NCI-H226 (cell line): Measurements from ENCODE around the gene IFI27L1.

Experiments
- DNase-seq: peaks from one replicate; pipeline ENCODE4 v3.0.0-alpha.2; 2015

The IFI27L1 gene

DNA sequence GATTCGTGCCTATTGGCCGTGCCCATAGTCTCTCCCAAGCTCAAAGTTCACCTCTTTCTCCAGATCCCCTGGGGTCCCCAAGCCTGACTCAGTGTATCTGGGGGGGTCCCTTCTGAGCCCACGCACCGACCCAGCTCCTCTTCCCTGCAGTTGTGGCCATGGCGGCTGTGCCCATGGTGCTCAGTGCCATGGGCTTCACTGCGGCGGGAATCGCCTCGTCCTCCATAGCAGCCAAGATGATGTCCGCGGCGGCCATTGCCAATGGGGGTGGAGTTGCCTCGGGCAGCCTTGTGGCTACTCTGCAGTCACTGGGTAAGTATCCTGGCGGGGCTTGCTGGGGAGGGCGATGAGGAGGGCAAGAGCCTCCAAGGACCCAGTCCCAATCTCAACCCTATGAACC, 34.5 kb downstream of the IFI27L1 start:
- no peak for DNase-seq

DNA sequence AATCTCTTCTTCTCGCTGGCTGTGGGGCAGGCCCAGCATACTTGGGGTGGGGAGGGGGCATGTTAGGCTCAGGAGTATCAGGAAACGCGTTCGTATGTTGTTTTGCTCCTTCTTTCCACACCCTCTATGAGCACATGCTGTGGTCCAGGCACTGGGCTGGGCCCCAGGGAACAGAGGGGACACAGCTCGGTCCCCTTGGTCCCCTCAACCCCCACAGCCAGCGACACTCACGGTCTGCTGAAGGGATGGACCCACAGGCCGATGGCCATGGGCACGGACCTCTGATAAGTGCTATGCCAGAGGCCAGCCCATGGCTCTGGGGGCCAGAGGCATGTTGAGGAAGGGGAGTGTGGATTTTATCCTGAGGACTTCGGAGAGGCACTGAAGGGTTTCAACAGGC, 35.6 kb downstream of the IFI27L1 start:
- DNase-seq, result no peak

DNA sequence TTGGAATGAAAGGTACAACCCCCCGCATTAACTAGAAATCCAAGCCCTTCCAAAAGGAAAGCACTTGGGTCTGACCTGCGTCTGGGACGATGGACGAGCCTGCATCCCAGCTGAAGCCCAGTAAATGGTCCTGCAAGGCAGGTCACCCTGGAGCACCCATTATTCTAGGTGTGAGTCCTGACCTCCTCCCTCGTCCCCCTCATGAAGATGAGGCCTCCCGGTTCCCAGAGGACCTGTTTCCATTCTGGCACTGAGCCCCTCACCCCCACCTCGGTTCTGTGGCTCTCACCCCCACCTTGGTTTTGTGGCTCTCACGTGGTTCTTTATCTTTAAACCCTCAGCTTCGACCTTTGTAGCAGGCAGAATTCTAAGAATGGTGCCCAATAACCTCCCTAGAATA, 36.7 kb downstream of the IFI27L1 start:
- no peak for DNase-seq

DNA sequence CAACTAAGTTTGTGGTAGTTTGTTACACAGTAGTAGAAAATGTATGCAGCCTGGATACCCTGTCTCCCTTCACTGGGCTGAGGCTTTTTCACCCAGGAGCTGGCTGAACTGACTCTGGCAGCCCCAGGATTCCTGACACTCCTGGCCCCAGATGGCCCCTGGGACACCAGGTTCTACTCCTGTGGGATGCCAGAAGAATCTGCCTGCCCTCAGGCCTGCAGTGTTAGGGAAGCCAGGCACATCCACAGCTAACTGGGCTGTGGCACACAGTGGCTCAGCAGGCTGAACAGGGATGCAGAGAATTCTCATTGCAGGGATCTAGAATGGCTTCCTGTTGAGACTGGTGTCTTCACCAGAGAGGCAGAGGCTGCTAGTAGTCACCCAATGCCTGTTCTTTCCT, 38.0 kb downstream of the IFI27L1 start:
- no peak for DNase-seq

DNA sequence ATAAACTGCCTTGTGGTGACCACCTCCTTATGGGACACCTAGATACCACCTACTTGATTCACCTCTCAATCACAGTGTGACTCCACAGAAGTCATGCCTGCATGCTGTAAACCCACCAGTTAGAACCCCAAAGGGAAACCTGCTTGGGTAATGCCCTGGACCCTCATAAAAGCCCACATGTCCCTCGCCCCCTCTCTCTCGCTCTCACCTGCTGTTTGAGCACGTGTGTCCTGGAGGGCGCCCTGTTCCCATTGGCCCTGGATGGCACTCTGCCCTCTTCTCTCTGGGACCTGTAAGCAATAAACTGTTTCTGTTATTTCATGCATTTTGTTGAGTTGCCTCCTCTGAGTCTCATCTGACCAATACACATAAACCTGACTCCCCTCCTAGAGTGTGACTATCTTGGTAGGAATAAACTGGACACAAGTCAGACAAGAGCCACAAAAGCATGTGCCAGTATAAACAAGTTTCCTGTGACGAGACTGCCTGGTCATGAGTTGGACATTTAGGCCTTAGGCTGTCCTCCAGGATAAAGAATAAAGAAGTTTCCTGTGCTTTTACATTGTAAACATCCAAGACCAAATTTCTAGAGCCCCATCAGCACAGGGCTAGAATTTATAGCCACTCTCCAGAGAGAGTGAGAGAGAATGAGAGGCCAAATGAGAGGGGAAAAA, 39.7 kb downstream of the IFI27L1 start:
- no peak for DNase-seq

DNA sequence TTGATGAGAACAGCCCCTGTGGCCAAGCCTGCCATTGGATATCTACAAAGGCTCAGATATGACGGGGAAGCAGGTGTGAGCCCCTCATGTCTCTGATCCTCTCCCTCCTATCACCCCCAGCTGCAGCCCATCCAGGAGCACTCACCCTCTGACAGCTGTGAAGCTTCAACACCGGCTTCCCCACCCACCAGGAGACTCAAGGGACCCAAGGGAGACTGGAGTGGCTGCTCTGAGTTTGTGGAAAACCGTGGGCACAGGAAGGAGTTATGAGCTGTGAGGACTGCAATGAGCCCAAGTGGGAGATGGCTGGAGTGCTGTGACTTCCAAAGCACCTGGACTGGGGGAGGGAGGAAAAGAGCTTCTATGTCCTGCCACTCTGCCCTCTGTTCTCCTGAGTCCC, 40.4 kb downstream of the IFI27L1 start:
- DNase-seq, result no peak

DNA sequence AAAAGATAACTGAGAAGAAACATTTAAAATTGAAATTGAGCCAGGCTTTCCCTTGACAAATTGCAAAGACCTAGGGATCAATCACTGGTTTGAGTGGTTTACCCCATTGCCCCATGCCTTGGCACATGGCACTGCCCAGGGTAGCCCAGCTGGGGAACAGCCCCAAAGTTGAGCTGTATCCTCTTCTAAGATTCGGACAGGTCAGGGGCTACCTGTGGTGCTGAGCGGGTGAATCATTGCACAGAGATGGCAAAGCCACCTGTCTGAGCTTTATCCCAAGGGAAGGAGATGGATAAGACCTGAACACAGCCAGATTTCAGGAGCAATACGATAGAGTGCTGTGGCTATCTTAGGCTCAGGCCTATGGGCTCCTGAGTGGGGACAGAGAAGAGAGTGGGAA, 41.3 kb downstream of the IFI27L1 start:
- no peak for DNase-seq

DNA sequence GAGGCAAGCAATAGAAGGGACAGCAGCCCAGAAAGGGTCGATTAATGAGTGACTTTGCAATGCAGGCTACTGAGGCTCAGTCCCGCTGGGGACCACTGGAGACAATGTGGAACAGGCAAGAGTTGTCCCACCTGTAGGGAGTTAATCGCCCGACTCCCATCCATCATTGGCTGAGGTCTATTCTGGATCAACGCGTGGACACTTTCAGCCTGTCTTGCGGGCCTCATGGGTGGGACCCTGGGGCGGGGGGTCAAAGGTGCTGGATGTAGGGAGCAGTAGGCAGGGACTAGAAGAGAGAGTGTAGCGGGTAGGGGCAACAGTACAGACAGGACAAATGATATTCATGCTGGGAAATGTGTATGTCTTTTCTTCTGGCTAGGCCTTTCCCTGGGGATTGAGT, 42.2 kb downstream of the IFI27L1 start:
- no peak for DNase-seq

DNA sequence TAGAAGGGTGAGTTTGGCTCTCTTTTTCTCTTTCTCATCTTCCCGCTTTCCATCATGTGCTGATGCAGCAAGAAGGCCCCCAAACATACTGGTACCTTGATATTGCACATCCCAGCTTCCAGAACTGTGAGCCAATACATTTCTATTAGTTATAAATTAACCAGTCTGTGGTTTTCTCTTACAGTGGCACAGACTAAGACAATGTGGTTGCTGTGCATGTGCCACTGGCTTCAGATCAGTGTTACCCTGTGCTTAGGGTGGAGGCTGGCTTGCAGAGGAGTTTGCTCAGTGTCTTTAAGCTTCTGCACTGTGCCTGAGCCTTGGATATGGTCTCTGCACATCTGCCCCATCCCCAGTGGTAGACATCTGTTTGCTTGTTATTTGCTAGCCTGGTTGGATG, 42.8 kb downstream of the IFI27L1 start:
- no peak for DNase-seq

DNA sequence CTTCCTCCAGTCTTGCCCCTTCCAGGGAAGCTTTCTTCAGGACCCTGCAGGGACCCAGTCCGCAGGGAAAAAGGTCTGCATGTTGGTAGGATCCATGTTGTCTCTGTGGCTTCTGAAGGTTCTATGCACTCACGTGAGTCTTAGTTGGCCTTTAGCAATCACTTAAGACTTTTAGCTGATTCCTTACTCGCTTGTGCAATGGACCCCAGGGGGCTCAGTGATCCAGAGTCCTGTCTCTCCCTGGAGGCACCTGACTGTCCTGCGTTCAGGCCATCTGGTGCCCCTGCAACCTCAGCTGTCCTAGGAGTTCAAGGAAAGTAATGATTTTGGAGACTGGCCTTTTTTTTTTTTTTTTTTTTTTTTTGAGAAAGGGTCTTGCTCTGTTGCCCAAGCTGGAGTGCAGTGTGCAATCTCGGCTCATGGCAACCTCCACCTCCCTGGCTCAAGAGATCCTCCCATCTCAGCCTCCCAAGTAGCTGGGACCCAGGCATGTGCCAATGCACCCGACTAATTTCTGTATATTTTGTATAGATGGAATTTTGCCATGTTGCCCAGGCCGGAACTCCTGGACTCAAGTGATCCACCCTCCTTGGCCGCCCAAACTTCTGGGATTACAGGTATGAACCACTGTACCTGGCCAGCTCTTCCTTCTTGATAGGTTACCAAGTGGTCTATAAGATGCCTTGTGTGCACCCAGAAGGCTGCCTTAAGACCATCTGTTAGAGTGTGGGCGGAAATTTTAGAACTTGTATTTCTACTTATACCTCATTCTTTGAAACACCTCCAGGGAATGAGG, 43.7 kb downstream of the IFI27L1 start:
- DNase-seq, result no peak

DNA sequence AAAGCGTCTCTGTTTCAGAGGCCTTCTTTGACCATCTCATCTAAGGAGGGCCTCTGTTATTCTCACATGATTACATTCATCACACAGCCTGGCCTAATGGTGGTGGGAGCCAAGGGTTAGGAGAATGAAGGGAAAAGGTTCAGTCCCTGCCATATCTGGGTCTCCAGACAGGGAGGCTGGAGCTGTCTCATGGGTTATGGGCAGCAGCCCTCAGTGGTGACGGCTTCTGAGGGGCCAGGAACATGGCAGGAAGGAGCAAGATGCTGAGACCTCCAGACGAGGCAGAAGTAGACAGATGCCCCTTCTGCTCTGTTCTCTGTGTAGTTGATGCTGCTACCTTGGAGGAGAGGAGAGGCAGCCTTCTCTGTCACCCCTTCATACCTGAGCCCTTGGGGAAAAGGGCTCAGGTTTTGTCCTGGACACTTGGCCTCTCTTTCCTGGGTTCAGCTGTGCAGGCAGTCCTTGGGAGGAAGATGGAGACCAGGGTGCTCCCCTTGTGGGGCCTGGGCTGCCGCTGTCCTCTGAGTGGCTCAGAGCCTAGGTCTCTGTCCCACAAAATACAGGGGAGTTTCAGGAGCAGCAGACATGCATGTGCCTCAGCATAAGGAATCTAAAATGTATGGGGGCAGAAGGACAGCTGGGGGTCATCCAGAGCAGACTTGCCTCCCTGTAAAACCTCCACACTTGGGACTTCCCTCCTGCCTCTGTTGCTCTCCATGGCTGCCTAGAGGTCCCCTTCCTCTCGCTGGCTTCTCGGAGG, 44.7 kb downstream of the IFI27L1 start:
- DNase-seq, result no peak

DNA sequence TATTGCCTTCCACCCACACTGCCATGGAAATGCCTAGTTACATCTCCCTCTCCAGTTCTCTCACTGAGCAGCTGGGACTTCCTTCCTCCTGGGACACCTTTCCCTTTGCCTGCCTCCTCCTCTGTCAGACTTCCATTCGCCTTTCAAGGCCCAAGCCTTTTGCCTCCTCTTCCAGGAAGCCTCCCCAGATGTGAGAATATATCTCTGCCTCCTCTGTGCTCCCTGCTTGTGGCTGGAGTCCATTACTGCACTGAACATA, 45.2 kb downstream of the IFI27L1 start:
- no peak for DNase-seq

DNA sequence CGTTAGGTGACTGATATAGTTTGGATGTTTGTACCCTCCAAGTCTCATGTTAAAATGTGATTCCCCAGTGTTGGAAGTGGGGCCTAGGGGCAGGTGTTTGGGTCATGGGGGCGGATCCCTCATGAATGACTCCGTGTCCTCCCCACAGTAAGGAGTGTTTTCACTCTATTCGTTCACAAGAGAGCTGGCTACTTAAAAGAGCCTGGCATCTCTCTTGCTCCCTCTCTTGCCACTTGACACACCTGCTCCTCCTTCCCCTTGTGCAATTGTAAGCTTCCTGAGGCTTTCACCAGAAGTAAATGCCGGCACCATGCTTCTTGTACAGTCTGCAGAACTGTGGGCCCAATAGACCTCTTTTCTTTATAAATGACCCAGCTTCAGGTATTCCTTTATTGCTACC, 45.7 kb downstream of the IFI27L1 start:
- DNase-seq, result no peak

DNA sequence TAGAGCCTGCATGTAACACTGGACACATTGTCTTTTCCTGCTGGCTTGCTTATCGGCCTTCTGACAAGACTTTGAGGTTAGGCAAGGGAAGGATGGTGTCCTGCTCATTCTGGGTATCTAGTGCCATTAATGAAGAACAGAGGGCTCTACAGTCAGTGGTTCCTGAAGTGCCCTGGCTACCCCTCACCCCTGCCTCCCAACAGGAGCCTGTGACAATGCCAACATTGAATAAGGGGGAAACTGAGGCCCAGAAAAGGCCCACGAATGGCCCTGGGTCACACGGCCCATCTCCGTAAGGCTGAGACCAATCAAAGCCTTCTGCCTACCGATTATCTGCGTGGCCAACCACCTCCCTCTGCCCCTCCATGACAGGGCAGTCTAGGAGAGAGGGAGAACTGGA, 46.2 kb downstream of the IFI27L1 start:
- DNase-seq, result no peak

DNA sequence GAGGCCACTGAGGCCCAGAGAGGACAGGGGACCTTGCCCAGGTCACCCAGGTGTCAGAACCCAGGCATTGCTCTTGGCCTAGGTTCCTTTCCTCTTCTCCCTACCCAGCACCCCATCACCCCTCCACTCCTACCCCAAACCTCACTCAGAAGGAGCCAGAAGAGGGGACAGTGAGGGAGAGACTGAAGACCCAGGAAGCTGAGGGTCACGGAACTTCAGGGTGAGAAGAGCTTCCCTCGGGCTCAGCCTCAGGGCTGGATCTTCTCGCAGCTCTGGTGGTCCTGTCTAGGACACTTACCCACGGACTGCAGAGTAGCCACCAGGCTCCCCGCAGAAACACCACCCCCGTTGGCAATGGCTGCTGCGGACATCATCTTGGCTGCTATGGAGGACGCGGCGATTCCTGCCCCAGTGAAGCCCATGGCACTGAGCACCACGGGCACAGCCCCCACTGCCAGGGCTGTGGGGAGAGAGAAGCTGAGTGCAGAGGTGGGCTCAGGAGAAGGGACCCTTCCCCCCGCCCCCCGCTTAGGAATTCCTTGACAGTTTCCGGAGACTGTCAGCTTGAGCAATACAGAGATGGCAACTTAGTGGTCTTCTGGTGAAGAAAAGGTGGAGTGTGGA, 47.2 kb downstream of the IFI27L1 start:
- no peak for DNase-seq

DNA sequence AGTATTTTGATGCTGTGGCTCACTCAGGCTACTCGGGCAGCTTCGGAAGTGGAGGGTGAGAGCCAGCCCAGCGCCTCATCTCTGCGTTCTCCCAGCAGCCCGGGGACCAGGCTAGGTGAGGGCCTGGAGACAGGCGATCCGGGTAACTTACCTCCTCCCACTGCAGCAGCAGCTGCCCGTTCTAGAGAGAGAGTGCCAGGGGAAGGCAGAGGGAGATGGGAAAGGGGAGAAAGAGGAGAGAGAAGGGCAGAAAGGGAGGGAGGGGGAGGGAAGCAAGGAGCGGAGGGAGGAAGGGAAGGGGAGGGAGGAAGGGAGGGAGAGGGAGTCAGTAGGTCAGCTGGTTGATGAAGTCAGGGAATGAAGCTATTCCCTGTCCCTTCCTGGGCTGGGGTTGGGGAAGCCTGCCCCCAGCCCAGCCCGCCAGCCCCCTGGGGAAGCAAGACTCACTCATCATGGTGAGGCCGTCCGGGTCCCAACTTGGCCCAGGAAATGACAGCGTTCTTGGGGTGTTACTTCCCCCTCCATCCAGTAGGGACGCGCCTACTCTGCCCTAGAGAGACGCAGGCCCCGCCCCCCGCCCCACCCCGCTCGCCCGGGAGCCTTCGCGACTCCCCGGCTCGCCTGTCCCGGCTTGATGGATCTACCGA, 48.1 kb downstream of the IFI27L1 start, which contains the start of gene IFI27L2:
TSS of gene IFI27L2 (minus strand) at position 494 of the 647 bp plus-strand sequence. CDS start at position 454, 40 bp downstream.
- DNase-seq, result peak; percentile 70

DNA sequence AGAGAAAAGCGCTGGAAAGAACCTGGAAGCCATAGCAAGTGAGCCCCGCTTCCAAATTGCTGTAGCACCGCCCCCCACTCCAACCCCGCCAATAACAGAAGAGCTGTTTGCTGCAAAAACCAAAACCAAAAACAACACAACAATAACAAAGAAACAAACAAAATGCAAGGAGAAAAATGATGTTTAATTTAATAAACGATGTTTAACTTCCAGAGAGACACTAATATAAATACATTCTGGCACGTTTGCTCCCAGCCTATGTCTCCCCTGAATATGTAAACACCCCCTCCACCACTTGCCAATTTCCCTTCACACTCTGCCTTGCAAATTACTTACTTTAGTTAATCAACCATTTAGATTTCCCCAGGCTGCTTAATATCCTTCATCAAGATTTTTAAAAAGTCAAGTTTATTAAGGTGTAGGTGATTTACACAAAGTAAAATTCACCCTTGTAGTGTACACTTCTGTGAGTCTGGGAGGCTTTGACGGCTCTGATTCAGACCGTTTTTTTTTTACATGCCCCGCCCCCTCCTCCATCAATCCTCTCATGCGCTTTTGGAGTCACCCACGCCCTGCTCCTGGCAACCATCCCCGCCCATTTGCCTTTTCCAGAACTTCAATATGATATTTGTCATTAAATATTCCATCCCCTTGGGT, 48.8 kb downstream of the IFI27L1 start:
- DNase-seq, result peak; percentile 27

DNA sequence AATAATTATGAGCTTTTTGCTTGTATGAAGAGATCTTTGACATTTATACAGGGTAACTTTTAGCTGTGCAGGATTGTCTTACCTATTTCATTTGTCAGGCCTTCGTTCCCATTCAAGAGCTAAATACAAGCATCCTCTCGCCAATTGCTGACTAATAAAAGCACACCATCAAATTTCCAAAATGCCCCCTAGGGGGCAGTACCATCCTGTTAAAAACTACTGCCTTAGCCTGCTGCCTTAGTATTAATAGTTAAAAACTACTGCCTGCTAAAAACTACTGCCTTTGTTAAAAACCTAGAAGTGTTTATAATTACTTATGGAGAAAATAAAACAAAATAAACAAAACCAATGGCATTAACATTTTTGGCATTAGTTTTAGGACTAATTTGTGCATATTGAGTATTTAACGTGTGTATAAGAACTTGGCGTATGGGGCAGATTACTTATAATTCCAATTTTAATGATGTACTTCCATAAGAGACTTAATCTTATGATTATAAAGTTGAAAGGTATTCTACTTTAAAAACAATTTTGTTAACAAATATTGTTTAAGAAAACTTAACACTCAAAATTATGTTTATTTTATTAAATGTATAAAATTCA, 51.3 kb downstream of the IFI27L1 start:
- DNase-seq, result peak; percentile 40

DNA sequence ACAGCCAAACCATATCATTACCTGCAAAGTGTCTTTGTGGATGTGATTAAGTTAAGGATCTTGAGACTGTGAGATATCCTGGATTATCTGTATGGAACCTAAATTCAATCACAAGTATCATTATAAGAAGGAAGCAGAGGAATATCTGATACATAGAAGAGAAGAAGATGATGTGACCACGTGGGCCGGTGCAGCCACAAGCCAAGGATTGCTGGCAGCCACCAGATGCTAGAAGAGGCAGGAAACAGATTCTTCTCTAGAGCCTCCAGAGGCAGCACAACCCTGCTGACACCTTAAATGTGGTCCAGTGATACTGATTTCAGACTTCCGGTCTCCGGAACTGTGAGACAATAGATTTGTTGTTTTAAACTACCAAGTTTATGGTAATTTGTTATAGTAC, 54.4 kb downstream of the IFI27L1 start:
- DNase-seq, result no peak

DNA sequence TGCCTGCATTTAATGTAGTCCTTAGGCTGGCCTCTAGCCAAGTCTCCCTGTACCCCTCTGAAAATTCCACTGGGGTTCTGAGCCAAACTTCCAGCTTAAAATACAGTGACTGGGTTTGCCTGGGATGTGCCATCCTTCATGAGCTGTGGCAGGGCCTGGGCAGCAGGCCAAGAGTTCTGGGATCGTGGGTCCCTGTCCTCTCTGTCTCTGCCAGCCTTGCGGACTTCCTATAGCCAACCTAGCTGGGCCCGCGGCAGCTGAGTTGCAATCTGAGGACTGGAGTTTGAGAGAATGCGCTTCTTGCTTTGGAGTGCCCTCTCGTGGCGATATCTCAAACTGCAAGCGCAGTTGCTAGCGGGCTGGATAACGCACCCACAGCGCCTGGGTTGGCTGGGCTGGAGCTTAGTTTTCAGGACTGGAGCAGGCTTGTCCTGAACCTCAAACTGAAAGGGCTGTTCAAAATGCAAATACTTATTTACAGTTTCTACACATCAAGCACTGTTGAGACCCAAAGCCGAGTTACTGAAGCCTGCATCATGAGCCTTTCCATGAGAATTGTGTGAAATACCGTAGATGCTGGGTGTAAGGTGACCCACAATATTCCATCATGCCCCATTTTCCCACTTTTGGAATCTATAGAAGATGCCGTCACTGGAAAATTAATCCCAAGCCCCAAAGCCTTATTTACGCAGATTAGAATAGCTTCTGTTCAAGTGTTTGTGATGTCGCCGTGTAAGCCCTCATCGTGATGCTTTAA, 55.6 kb downstream of the IFI27L1 start:
- peak; percentile 50 for DNase-seq

DNA sequence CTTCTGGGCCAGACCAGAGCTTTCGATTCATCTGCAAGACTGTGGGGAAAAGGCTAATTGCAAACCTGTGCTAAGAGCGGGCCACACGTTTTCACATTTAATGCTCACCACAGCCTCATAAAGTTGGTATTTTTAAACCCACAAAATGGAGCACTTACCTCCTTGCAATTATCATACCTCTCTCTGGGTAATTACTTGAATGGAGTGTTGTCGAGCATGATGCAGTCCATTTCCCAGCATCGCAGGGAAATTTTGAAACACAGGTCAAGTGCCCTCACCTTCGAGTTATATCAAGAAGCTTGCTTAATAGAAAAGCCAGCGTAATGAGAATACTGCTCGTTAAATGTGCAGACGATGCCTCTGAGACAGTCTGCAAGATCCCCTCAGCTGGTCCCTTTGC, 57.1 kb downstream of the IFI27L1 start:
- DNase-seq, result no peak
